ENCODE data around the gene FMR1NB.

DNA sequence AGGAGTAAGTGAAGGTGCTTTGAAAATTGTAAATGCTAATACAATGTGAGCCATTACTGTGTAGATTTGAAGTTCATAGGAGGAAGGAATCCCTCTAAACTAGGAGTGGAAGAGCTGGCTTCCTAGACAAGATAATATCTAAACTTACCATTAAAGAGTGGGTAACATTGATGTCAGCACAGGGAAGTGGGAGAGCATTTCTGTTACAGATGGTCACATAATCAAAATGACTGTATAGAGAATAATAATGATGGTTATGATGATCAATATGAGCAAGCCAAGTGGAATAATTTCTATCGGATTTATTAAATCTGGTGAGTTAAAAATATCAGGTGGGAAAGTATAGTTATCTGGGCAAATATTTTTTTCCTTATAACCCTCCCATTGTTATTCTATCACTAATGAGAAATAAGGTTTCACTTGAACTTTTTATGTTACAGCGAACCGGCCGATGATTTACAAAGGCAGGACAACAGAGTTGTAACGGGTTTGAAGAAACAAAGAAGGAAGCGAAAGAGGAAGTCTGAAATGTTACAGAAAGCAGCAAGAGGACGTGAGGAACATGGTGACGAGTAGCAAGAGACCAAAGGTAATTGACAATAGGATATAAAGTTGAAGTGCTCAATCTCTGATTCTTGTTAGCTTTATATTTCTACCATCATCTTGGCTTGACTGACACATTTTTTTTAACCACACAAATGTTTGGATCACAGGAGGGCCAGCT, 43.5 kb downstream of the FMR1NB start:
- TF ChIP-seq, protein P1, sequence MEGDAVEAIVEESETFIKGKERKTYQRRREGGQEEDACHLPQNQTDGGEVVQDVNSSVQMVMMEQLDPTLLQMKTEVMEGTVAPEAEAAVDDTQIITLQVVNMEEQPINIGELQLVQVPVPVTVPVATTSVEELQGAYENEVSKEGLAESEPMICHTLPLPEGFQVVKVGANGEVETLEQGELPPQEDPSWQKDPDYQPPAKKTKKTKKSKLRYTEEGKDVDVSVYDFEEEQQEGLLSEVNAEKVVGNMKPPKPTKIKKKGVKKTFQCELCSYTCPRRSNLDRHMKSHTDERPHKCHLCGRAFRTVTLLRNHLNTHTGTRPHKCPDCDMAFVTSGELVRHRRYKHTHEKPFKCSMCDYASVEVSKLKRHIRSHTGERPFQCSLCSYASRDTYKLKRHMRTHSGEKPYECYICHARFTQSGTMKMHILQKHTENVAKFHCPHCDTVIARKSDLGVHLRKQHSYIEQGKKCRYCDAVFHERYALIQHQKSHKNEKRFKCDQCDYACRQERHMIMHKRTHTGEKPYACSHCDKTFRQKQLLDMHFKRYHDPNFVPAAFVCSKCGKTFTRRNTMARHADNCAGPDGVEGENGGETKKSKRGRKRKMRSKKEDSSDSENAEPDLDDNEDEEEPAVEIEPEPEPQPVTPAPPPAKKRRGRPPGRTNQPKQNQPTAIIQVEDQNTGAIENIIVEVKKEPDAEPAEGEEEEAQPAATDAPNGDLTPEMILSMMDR (IDR thresholded peaks at IDR 0.05; ENCODE audit: poor library complexity, severe bottlenecking), result no peak
- no peak for TF ChIP-seq RAD21 (conservative IDR thresholded peaks at IDR 0.05)
- TF ChIP-seq, protein P2, sequence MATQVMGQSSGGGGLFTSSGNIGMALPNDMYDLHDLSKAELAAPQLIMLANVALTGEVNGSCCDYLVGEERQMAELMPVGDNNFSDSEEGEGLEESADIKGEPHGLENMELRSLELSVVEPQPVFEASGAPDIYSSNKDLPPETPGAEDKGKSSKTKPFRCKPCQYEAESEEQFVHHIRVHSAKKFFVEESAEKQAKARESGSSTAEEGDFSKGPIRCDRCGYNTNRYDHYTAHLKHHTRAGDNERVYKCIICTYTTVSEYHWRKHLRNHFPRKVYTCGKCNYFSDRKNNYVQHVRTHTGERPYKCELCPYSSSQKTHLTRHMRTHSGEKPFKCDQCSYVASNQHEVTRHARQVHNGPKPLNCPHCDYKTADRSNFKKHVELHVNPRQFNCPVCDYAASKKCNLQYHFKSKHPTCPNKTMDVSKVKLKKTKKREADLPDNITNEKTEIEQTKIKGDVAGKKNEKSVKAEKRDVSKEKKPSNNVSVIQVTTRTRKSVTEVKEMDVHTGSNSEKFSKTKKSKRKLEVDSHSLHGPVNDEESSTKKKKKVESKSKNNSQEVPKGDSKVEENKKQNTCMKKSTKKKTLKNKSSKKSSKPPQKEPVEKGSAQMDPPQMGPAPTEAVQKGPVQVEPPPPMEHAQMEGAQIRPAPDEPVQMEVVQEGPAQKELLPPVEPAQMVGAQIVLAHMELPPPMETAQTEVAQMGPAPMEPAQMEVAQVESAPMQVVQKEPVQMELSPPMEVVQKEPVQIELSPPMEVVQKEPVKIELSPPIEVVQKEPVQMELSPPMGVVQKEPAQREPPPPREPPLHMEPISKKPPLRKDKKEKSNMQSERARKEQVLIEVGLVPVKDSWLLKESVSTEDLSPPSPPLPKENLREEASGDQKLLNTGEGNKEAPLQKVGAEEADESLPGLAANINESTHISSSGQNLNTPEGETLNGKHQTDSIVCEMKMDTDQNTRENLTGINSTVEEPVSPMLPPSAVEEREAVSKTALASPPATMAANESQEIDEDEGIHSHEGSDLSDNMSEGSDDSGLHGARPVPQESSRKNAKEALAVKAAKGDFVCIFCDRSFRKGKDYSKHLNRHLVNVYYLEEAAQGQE (IDR thresholded peaks at IDR 0.05; ENCODE audit: borderline replicate concordance), result no peak
- no peak for TF ChIP-seq EZH2 (IDR thresholded peaks at IDR 0.05; ENCODE audit: borderline replicate concordance, insufficient read depth, low read length, poor library complexity, severe bottlenecking)
- TF ChIP-seq EP300 (conservative IDR thresholded peaks at IDR 0.05; ENCODE audit: poor library complexity, severe bottlenecking), result no peak
- no peak for TF ChIP-seq POLR2AphosphoS5 (IDR thresholded peaks at IDR 0.05)
- no peak for TF ChIP-seq MXI1 (conservative IDR thresholded peaks at IDR 0.05; ENCODE audit: poor library complexity, severe bottlenecking)
- no peak for TF ChIP-seq SMC3 (conservative IDR thresholded peaks at IDR 0.05; ENCODE audit: poor library complexity)

Measured in neural cell (in vitro differentiated cells).